GM12878 (cell line): ENCODE results near the gene CRYBA2. TPM values are rescaled to one million over a fixed set of nuclear protein-coding genes. Genes with fewer than 3 reads are reported as not detected.

Experiments
- ATAC-seq: fragments of 200-7000 bp; cut with Tn5 transposase; 3 replicates; pipeline ENCODE4 v1.9.1; 2020; ENCODE audit warnings: mild to moderate bottlenecking, moderate library complexity
- BruUV-seq: library from RNA; stranded (reverse); fragments of 400-500 nt; replicated peaks from 2 replicates; lab custom pipeline; 2021; lab: Mats Ljungman, UMichigan
- CTCF ChIA-PET: fragments of 300-600 bp; sonication (Branson Sonifier 250); formaldehyde crosslinking; extraction: SDS; loops from one replicate; lab custom pipeline; 2021; ENCODE audit warnings: inconsistent platforms; lab: Yijun Ruan, JAX
- POLR2A ChIA-PET: fragments of 350-600 bp; formaldehyde crosslinking; extraction: SDS; loops from one replicate; lab custom pipeline; 2021; ENCODE audit warnings: inconsistent platforms; lab: Charles Lee
- RAD21 ChIA-PET: fragments of 300-600 bp; sonication (Branson Sonifier 250); formaldehyde crosslinking; loops from one replicate; lab custom pipeline; 2023; ENCODE audit warnings: antibody characterized with exemption; ENCODE audit not compliant: unreplicated experiment; lab: Charles Lee
- SMC1A ChIA-PET: fragments of 300-600 bp; sonication (Branson Sonifier 250); formaldehyde crosslinking; loops from one replicate; lab custom pipeline; 2023; ENCODE audit not compliant: unreplicated experiment, uncharacterized antibody; lab: Charles Lee
- DNase-seq: peaks from one replicate; pipeline ENCODE4 v3.0.0-alpha.2; 2011; ENCODE audit warnings: low read depth, low spot score
- FAIRE-seq: peaks from 3 replicates; lab custom pipeline; 2011; peaks lifted over from hg19 to GRCh38; lab: Jason Lieb, UNC
- H2AFZ ChIP-seq: 2 replicates; pipeline ENCODE4 v1.6.0; 2011; ENCODE audit warnings: low read depth, low read length, control low read depth; ENCODE audit not compliant: control insufficient read depth
- H3K27ac ChIP-seq: 2 replicates; pipeline ENCODE4 v1.5.1; 2011; ENCODE audit warnings: control low read depth; ENCODE audit not compliant: control insufficient read depth, insufficient read depth
- H3K27me3 ChIP-seq, 2 experiments: replicated peaks in 1 of 2; 2 replicates each; pipeline versions ENCODE4 v1.6.0 to v1.6.1; 2011; ENCODE audit warnings: low read length in 1 of 2; ENCODE audit not compliant: control insufficient read depth in 2 of 2, insufficient read depth in 2 of 2
- H3K36me3 ChIP-seq, 2 experiments: 2 replicates each; pipeline ENCODE4 v1.5.1; 2011; ENCODE audit warnings: low read length in 1 of 2; ENCODE audit not compliant: control insufficient read depth in 2 of 2, insufficient read depth in 2 of 2
- H3K4me1 ChIP-seq: 2 replicates; pipeline ENCODE4 v1.6.1; 2011; ENCODE audit warnings: mild to moderate bottlenecking, low read length, moderate library complexity, mixed read lengths; ENCODE audit not compliant: control insufficient read depth, insufficient read depth
- H3K4me2 ChIP-seq: 2 replicates; pipeline ENCODE4 v1.6.0; 2011; ENCODE audit warnings: control low read depth; ENCODE audit not compliant: control insufficient read depth, insufficient read depth
- H3K4me3 ChIP-seq: fragments of 200-600 bp; sonication (generic); 2 replicates; pipeline ENCODE4 v1.5.1; 2016
- H3K79me2 ChIP-seq: 2 replicates; pipeline ENCODE4 v1.6.0; 2011; ENCODE audit warnings: low read length; ENCODE audit not compliant: control insufficient read depth, insufficient read depth
- H3K9ac ChIP-seq: 2 replicates; pipeline ENCODE4 v1.8.0; 2011; ENCODE audit warnings: low read length, control low read depth, mixed read lengths; ENCODE audit not compliant: control insufficient read depth, insufficient read depth
- H3K9me3 ChIP-seq: replicated peaks from 3 replicates; pipeline ENCODE4 v1.5.1; 2011; ENCODE audit warnings: mild to moderate bottlenecking, low read length; ENCODE audit not compliant: control insufficient read depth, insufficient read depth
- H4K20me1 ChIP-seq: 2 replicates; pipeline ENCODE4 v1.6.0; 2011; ENCODE audit not compliant: control insufficient read depth, insufficient read depth
- E2F8 ChIP-seq: fragments of 450-650 bp; IDR thresholded peaks from 2 replicates; pipeline ENCODE4 v1.6.1; 2018; ENCODE audit warnings: mild to moderate bottlenecking, low read depth, moderate library complexity; ENCODE audit not compliant: partially characterized antibody
- ZNF687 ChIP-seq: fragments of 450-650 bp; IDR thresholded peaks from 2 replicates; pipeline ENCODE4 v1.6.1; 2017; ENCODE audit warnings: mild to moderate bottlenecking, moderate library complexity
- WGBS: methylation state at CpG from one replicate; pipeline ENCODE4 v1.1.6; 2016; ENCODE audit warnings: low lambda C conversion rate; ENCODE audit not compliant: insufficient replicate concordance, insufficient coverage; ENCODE audit errors: missing lambda C conversion rate; 5-methylcytosine and 5-hydroxymethylcytosine counted together
- in situ Hi-C: fragments of 300-500 bp; cut with MboI; formaldehyde crosslinking; loops from 9 replicates; pipeline ENCODE4 v1.14.3; 2018; ENCODE audit warnings: mixed read lengths
- intact Hi-C: fragments of 100-400 bp; cut with micrococcal nuclease; formaldehyde crosslinking; loops from one replicate; pipeline ENCODE4 v1.14.2; 2022; ENCODE audit not compliant: unreplicated experiment
- polyA plus RNA-seq, 11 experiments: library from polyadenylated mRNA; depleted of rRNA in 4 of 11; unstranded in 6 of 11; stranded (reverse) in 5 of 11; fragments of >200 nt; fragmentation: Nextera tagmentation in 4 of 11; fragmentation: Illumina TruSeq in 1 of 11; extraction: Ambion mirVana in 4 of 11; extraction: Trizol in 1 of 11; gene quantifications; 1 replicate in 1 of 11; 2 replicates in 10 of 11; pipeline versions ENCODE4 v1.2.1 to v1.2.3, GENCODE V29; 2011 to 2016; ENCODE audit warnings: inconsistent platforms in 2 of 11, missing spikeins in 2 of 11, low read depth in 1 of 11
- total RNA-seq, 4 experiments: library from RNA; depleted of rRNA in 3 of 4; stranded (reverse); fragments of >200 nt in 3 of 4; fragmentation: Illumina TruSeq in 1 of 4; extraction: Trizol in 1 of 4; gene quantifications; 2 replicates each; pipeline versions ENCODE4 v1.2.1 to v1.2.3, GENCODE V29; 2013 to 2021

CRYBA2 gene
- total and polyA plus RNA-seq, 10 of the 15 experiments (the other 5 are each of a cell fraction or from before 2014, with no cell fraction given): not detected

GRCh38 chr2:219000569-219000960 is 7.3 kb upstream of the CRYBA2 start:
- Histone ChIP-seq H3K27me3 (peaks cover 11 to 22% of the 10 kb centered on the region in 2 experiments), H3K4me1 (no peaks in the 10 kb centered on the region), H4K20me1 (no peaks in the 10 kb centered on the region), H3K4me2 (no peak overlapping the region), H3K36me3 (no peaks in the 10 kb centered on the region), H2AFZ (no peak overlapping the region), H3K9me3 (no peaks in the 10 kb centered on the region), H3K9ac (no peak overlapping the region), H3K27ac (no peak overlapping the region), H3K4me3 (no peak overlapping the region), H3K79me2 (no peaks in the 10 kb centered on the region)
- intact Hi-C loops (no loop called here), in situ Hi-C loops (no loop called here)
- no peak for DNase-seq
- FAIRE-seq: no peak
- BruUV-seq: no TSS peak
- ChIA-PET POLR2A (no interaction called here), RAD21 (no interaction called here), CTCF (no interaction called here), SMC1A (no interaction called here)
- no peak for TF ChIP-seq ZNF687
- no peak for TF ChIP-seq E2F8
- ATAC-seq: no peak
- 14% methylated on average over 8 of the region's 8 CpGs for WGBS
